Measurements from ENCODE around the gene EPS15. TPM values are rescaled to one million over a fixed set of nuclear protein-coding genes. Genes with fewer than 3 reads are reported as not detected.

EPS15 gene
- total and polyA plus RNA-seq, 2 experiments from 2014 or later: 31.0 to 76.5 TPM

- Histone ChIP-seq H3K4me2 (no peak overlapping the region), H3K36me3 (ENCODE audit: insufficient read depth) (no peaks in the 10 kb centered on the region), H3K9me2 (ENCODE audit: insufficient read depth) (no peaks in the 10 kb centered on the region), H3K79me2 (replicated peaks; ENCODE audit: insufficient read depth) (peaks cover 87% of the 10 kb centered on the region), H3K27me3 (ENCODE audit: insufficient read depth) (no peaks in the 10 kb centered on the region), H2AFZ (no peak overlapping the region), H4K20me1 (replicated peaks; ENCODE audit: insufficient read depth) (no peaks in the 10 kb centered on the region), H3K4me1 (ENCODE audit: insufficient read depth) (peaks cover 4% of the 10 kb centered on the region; the same call in 1 of the 2 replicates), H3K4me3 (no peak overlapping the region), H3F3A (replicated peaks; ENCODE audit: low read depth) (no peaks in the 10 kb centered on the region), H3K27ac (ENCODE audit: low read depth) (no peak overlapping the region)
- no peak for DNase-seq (ENCODE audit: low spot score)
- Mint-ChIP-seq H3K9me3 (no peaks in the 10 kb centered on the region), H3K36me3 (ENCODE audit: low read depth) (peaks cover 9% of the 10 kb centered on the region; the same call in 2 of the 3 replicates), H3K4me3 (no peak overlapping the region), H3K27ac (no peak overlapping the region), H3K4me1 (peaks cover 21% of the 10 kb centered on the region; the same call in 2 of the 3 replicates), H3K27me3 (ENCODE audit: insufficient read depth, low read depth, poor library complexity) (peaks cover 4% of the 10 kb centered on the region)
- TF ChIP-seq EZH2phosphoT487 (IDR thresholded peaks at IDR 0.05; ENCODE audit: unreplicated experiment): no peak
- TF ChIP-seq, protein P1, sequence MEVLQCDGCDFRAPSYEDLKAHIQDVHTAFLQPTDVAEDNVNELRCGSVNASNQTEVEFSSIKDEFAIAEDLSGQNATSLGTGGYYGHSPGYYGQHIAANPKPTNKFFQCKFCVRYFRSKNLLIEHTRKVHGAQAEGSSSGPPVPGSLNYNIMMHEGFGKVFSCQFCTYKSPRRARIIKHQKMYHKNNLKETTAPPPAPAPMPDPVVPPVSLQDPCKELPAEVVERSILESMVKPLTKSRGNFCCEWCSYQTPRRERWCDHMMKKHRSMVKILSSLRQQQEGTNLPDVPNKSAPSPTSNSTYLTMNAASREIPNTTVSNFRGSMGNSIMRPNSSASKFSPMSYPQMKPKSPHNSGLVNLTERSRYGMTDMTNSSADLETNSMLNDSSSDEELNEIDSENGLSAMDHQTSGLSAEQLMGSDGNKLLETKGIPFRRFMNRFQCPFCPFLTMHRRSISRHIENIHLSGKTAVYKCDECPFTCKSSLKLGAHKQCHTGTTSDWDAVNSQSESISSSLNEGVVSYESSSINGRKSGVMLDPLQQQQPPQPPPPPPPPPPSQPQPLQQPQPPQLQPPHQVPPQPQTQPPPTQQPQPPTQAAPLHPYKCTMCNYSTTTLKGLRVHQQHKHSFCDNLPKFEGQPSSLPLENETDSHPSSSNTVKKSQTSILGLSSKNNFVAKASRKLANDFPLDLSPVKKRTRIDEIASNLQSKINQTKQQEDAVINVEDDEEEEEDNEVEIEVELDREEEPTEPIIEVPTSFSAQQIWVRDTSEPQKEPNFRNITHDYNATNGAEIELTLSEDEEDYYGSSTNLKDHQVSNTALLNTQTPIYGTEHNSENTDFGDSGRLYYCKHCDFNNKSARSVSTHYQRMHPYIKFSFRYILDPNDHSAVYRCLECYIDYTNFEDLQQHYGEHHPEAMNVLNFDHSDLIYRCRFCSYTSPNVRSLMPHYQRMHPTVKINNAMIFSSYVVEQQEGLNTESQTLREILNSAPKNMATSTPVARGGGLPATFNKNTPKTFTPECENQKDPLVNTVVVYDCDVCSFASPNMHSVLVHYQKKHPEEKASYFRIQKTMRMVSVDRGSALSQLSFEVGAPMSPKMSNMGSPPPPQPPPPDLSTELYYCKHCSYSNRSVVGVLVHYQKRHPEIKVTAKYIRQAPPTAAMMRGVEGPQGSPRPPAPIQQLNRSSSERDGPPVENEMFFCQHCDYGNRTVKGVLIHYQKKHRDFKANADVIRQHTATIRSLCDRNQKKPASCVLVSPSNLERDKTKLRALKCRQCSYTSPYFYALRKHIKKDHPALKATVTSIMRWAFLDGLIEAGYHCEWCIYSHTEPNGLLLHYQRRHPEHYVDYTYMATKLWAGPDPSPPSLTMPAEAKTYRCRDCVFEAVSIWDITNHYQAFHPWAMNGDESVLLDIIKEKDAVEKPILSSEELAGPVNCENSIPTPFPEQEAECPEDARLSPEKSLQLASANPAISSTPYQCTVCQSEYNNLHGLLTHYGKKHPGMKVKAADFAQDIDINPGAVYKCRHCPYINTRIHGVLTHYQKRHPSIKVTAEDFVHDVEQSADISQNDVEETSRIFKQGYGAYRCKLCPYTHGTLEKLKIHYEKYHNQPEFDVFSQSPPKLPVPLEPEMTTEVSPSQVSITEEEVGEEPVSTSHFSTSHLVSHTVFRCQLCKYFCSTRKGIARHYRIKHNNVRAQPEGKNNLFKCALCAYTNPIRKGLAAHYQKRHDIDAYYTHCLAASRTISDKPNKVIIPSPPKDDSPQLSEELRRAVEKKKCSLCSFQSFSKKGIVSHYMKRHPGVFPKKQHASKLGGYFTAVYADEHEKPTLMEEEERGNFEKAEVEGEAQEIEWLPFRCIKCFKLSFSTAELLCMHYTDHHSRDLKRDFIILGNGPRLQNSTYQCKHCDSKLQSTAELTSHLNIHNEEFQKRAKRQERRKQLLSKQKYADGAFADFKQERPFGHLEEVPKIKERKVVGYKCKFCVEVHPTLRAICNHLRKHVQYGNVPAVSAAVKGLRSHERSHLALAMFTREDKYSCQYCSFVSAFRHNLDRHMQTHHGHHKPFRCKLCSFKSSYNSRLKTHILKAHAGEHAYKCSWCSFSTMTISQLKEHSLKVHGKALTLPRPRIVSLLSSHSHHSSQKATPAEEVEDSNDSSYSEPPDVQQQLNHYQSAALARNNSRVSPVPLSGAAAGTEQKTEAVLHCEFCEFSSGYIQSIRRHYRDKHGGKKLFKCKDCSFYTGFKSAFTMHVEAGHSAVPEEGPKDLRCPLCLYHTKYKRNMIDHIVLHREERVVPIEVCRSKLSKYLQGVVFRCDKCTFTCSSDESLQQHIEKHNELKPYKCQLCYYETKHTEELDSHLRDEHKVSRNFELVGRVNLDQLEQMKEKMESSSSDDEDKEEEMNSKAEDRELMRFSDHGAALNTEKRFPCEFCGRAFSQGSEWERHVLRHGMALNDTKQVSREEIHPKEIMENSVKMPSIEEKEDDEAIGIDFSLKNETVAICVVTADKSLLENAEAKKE (CRISPR knock-in tag; IDR thresholded peaks at IDR 0.05): no peak
- no peak for TF ChIP-seq NANOG (IDR thresholded peaks at IDR 0.05; ENCODE audit: borderline replicate concordance)
- TF ChIP-seq JUNB (IDR thresholded peaks at IDR 0.05; ENCODE audit: unreplicated experiment): no peak
- ATAC-seq: no peak
Observed at GRCh38 chr1:51417496-51418383, 101.3 kb downstream of the EPS15 start.

- Histone ChIP-seq H3K4me1 (ENCODE audit: insufficient read depth) (no peaks in the 10 kb centered on the region), H3K4me3 (no peak overlapping the region), H3K79me2 (replicated peaks; ENCODE audit: insufficient read depth) (peaks cover 95% of the 10 kb centered on the region), H3K27me3 (ENCODE audit: insufficient read depth) (no peaks in the 10 kb centered on the region), H3K36me3 (ENCODE audit: insufficient read depth) (no peaks in the 10 kb centered on the region), H3K4me2 (no peak overlapping the region), H2AFZ (no peak overlapping the region), H3K9me2 (ENCODE audit: insufficient read depth) (no peaks in the 10 kb centered on the region), H4K20me1 (replicated peaks; ENCODE audit: insufficient read depth) (no peaks in the 10 kb centered on the region), H3F3A (replicated peaks; ENCODE audit: low read depth) (no peaks in the 10 kb centered on the region), H3K27ac (ENCODE audit: low read depth) (no peak overlapping the region)
- no peak for DNase-seq (ENCODE audit: low spot score)
- H3K36me3 Mint-ChIP-seq (ENCODE audit: low read depth): peaks cover 12% of the 10 kb centered on the region
- H3K27ac Mint-ChIP-seq: no peak overlapping the region
- ATAC-seq: no peak
- H3K9me3 Mint-ChIP-seq: no peaks in the 10 kb centered on the region
- H3K4me3 Mint-ChIP-seq: no peak overlapping the region
- peaks cover 17% of the 10 kb centered on the region; the same call in 2 of the 3 replicates for H3K4me1 Mint-ChIP-seq
- H3K27me3 Mint-ChIP-seq (ENCODE audit: insufficient read depth, low read depth, poor library complexity): peaks cover 5% of the 10 kb centered on the region
- no peak for TF ChIP-seq CTCF (conservative IDR thresholded peaks at IDR 0.05; ENCODE audit: low read depth in 2 of 2)
Observed at GRCh38 chr1:51416910-51417309, 102.2 kb downstream of the EPS15 start.
